Endothelial cell (in vitro differentiated cells): Measurements from ENCODE around the gene A4GALT. TPM values are rescaled to one million over a fixed set of nuclear protein-coding genes. Genes with fewer than 3 reads are reported as not detected.

Experiments used
- DNase-seq: peaks from one replicate; pipeline ENCODE4 v3.0.0; 2021; ENCODE audit warnings: low spot score
- H3K27ac Mint-ChIP-seq: one replicate; pipeline ENCODE4 v1.8.0; 2021; ENCODE audit warnings: mixed read lengths, inconsistent platforms; ENCODE audit not compliant: unreplicated experiment
- H3K27me3 Mint-ChIP-seq: one replicate; pipeline ENCODE4 v1.8.0; 2021; ENCODE audit warnings: mild to moderate bottlenecking, moderate library complexity, mixed read lengths, inconsistent platforms; ENCODE audit not compliant: unreplicated experiment
- H3K36me3 Mint-ChIP-seq: one replicate; pipeline ENCODE4 v1.8.0; 2021; ENCODE audit warnings: mild to moderate bottlenecking, low read depth, mixed read lengths, inconsistent platforms; ENCODE audit not compliant: unreplicated experiment
- H3K4me1 Mint-ChIP-seq: one replicate; pipeline ENCODE4 v1.8.0; 2021; ENCODE audit warnings: mild to moderate bottlenecking, mixed read lengths, inconsistent platforms; ENCODE audit not compliant: unreplicated experiment
- H3K4me3 Mint-ChIP-seq: one replicate; pipeline ENCODE4 v1.8.0; 2021; ENCODE audit warnings: mild to moderate bottlenecking, mixed read lengths, inconsistent platforms; ENCODE audit not compliant: unreplicated experiment
- H3K9me3 Mint-ChIP-seq: one replicate; pipeline ENCODE4 v1.8.0; 2021; ENCODE audit warnings: mixed read lengths, inconsistent platforms; ENCODE audit not compliant: unreplicated experiment
- total RNA-seq: library from RNA; stranded (reverse); fragmentation: NEBNext Ultra II Directional; extraction: Animal tissue kit (Norgen Biotek cat#: 25700); gene quantifications from one replicate; pipeline ENCODE4 v1.2.1, GENCODE V29; 2021; ENCODE audit not compliant: unreplicated experiment
- TF ChIP-seq, protein P1 (sequence below): fragments of 200-600 bp; sonication (generic); IDR thresholded peaks from one replicate; pipeline ENCODE4 v1.5.0; 2021; ENCODE audit warnings: antibody characterized with exemption; ENCODE audit not compliant: unreplicated experiment

A4GALT gene
- total RNA-seq, 1 donor from 2014 or later: 5.3 TPM

- Mint-ChIP-seq H3K27me3 (peaks cover 16% of the 10 kb centered on the region), H3K4me3 (no peak overlapping the region), H3K36me3 (peaks cover 4% of the 10 kb centered on the region), H3K4me1 (peaks cover 23% of the 10 kb centered on the region), H3K27ac (no peak overlapping the region), H3K9me3 (no peaks in the 10 kb centered on the region)
- TF ChIP-seq, protein P1, sequence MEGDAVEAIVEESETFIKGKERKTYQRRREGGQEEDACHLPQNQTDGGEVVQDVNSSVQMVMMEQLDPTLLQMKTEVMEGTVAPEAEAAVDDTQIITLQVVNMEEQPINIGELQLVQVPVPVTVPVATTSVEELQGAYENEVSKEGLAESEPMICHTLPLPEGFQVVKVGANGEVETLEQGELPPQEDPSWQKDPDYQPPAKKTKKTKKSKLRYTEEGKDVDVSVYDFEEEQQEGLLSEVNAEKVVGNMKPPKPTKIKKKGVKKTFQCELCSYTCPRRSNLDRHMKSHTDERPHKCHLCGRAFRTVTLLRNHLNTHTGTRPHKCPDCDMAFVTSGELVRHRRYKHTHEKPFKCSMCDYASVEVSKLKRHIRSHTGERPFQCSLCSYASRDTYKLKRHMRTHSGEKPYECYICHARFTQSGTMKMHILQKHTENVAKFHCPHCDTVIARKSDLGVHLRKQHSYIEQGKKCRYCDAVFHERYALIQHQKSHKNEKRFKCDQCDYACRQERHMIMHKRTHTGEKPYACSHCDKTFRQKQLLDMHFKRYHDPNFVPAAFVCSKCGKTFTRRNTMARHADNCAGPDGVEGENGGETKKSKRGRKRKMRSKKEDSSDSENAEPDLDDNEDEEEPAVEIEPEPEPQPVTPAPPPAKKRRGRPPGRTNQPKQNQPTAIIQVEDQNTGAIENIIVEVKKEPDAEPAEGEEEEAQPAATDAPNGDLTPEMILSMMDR: no peak
- no peak for DNase-seq
Measured at GRCh38 chr22:42724062-42724461, 3.4 kb upstream of the A4GALT start.

GRCh38 chr22:42721045-42721434 is 370 bp upstream of the A4GALT start:
- TF ChIP-seq, protein P1: no peak

GRCh38 chr22:42719656-42720262 is 911 bp downstream of the A4GALT start:
- Mint-ChIP-seq H3K4me1 (peaks cover 32% of the 10 kb centered on the region), H3K4me3 (peak overlapping the region; percentile 84), H3K9me3 (no peaks in the 10 kb centered on the region), H3K27ac (no peak overlapping the region), H3K27me3 (peaks cover 11% of the 10 kb centered on the region), H3K36me3 (peaks cover 4% of the 10 kb centered on the region)
- peak; percentile 28 for DNase-seq
- TF ChIP-seq, protein P1: no peak

More at GRCh38 chr22:42721045-42721434, 370 bp upstream of the A4GALT start:
- peaks cover 4% of the 10 kb centered on the region for H3K36me3 Mint-ChIP-seq
- H3K9me3 Mint-ChIP-seq: no peaks in the 10 kb centered on the region
- no peak overlapping the region for H3K27ac Mint-ChIP-seq
- peak overlapping the region; percentile 85 for H3K4me3 Mint-ChIP-seq
- H3K27me3 Mint-ChIP-seq: peaks cover 15% of the 10 kb centered on the region
- peaks cover 37% of the 10 kb centered on the region for H3K4me1 Mint-ChIP-seq
- DNase-seq: no peak

DNA sequence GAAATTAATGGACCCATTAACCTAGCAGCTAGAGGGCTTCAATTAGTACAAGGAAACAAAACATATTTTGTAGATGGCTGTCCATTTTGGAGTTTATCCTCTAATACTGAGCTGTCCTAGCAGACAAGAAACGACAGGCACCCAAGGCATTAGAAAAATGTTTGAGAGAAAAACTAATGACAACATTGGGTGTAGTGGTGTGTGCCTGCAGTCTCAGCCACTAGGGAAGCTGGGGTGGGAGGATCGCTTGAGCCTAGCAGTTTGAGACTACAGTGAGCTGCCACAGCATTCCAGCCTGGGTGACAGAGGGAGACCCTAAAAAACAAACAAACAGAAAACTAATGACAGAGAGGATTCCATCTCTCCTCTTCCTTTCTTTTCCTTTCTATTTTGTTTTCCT is 1.5 kb downstream of the A4GALT start:
- H3K27me3 Mint-ChIP-seq: peaks cover 11% of the 10 kb centered on the region
- no peak for DNase-seq
- no peaks in the 10 kb centered on the region for H3K9me3 Mint-ChIP-seq
- H3K36me3 Mint-ChIP-seq: peaks cover 4% of the 10 kb centered on the region
- peak overlapping the region; percentile 84 for H3K4me3 Mint-ChIP-seq
- H3K27ac Mint-ChIP-seq: no peak overlapping the region
- TF ChIP-seq, protein P1: no peak
- H3K4me1 Mint-ChIP-seq: peaks cover 34% of the 10 kb centered on the region

DNA sequence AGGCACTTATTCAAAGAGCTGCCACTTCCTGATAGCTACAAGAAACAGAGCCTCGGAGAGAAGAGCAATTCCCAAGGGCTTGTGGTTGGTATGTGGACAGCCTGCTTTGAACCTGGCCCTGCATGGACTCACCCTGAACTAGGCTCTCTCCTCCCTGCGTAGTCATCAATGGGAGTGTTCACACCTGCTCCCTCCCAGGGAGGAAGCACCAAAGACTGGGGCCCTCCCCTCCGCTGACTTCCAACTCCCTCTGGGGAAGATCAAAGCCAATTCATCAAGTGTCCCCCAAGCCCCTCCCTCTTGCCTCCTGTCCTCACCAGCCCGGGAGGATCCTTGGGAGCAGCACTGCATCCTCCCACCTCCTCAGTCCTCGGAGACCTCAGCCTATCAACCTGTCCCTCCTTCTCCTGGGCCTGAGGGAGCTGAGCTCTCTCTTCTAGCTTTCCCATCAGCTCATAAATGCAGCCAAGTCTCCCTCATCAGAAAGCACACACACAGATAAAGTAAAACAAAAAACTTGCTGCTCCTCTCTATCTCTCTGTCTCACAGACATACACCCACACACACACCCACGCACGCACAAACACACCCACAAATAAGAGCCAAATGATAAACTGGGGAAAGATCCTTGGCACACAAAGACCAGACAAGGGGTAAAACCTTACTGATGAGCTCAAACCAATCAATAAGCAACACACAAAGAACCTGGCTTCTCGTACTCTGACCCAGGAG is 3.3 kb downstream of the A4GALT start:
- TF ChIP-seq, protein P1: no peak
- no peaks in the 10 kb centered on the region for H3K9me3 Mint-ChIP-seq
- peak overlapping the region; percentile 30 for H3K27ac Mint-ChIP-seq
- no peak for DNase-seq
- H3K4me3 Mint-ChIP-seq: no peak overlapping the region
- peaks cover 35% of the 10 kb centered on the region for H3K4me1 Mint-ChIP-seq
- peaks cover 4% of the 10 kb centered on the region for H3K36me3 Mint-ChIP-seq
- H3K27me3 Mint-ChIP-seq: peaks cover 11% of the 10 kb centered on the region
